HEK293 (cell line): Measurements from ENCODE around the gene TBC1D22A.
A peak's percentile ranks its signal among the peaks of the same experiment; 100 is the strongest.

ENCODE experiments used
- CTCF ChIA-PET: fragments of 350-600 bp; formaldehyde crosslinking; extraction: SDS; loops from one replicate; lab custom pipeline; 2021; ENCODE audit warnings: antibody characterized with exemption; lab: Yijun Ruan, JAX
- POLR2A ChIA-PET: fragments of 300-600 bp; formaldehyde crosslinking; extraction: SDS; loops from one replicate; lab custom pipeline; 2020; ENCODE audit warnings: antibody characterized with exemption, inconsistent platforms; lab: Yijun Ruan, JAX
- H3K27ac ChIP-seq: fragments of 200-500 bp; sonication (Bioruptor generic); 2 replicates; pipeline ENCODE4 v1.5.1; 2014; ENCODE audit warnings: low read depth, low read length, control low read depth, inconsistent platforms; ENCODE audit errors: extremely low read depth
- H3K36me3 ChIP-seq, 2 experiments: fragments of 200-500 bp in 1 of 2; sonication (Bioruptor generic) in 1 of 2; 1 replicate in 1 of 2; 2 replicates in 1 of 2; pipeline ENCODE4 v1.5.1; 2014 to 2017; ENCODE audit warnings: inconsistent platforms in 2 of 2, low read length in 2 of 2; ENCODE audit not compliant: control insufficient read depth in 2 of 2, insufficient read depth in 1 of 2
- H3K4me1 ChIP-seq: fragments of 200-500 bp; sonication (Bioruptor generic); 2 replicates; pipeline ENCODE4 v1.5.1; 2014; ENCODE audit warnings: mild to moderate bottlenecking, low read length, inconsistent platforms; ENCODE audit not compliant: control insufficient read depth, insufficient read depth
- H3K4me3 ChIP-seq: 2 replicates; pipeline ENCODE4 v1.5.1; 2011; ENCODE audit warnings: low read depth, mild to moderate bottlenecking, control low read depth, low read length, moderate library complexity
- H3K9me3 ChIP-seq: fragments of 200-500 bp; sonication (Bioruptor generic); 2 replicates; pipeline ENCODE4 v1.5.1; 2014; ENCODE audit warnings: low read depth, low read length, inconsistent platforms; ENCODE audit not compliant: control insufficient read depth, insufficient read depth
- EGR2 ChIP-seq: fragments of 450-650 bp; formaldehyde crosslinking; IDR thresholded peaks from 2 replicates; pipeline ENCODE4 v1.5.1; 2016; ENCODE audit warnings: low read depth, missing biosample characterization, missing genetic modification characterization
- MEIS1 ChIP-seq: sonication (generic); formaldehyde crosslinking; IDR thresholded peaks from 2 replicates; pipeline ENCODE4 v1.8.1; 2022; ENCODE audit warnings: missing genetic modification reagents, mild to moderate bottlenecking, borderline replicate concordance
- MZF1 ChIP-seq: fragments of 450-650 bp; formaldehyde crosslinking; IDR thresholded peaks from 2 replicates; pipeline ENCODE4 v1.5.1; 2017; ENCODE audit warnings: missing biosample characterization, missing genetic modification characterization, borderline replicate concordance
- SCRT2 ChIP-seq: fragments of 450-650 bp; formaldehyde crosslinking; IDR thresholded peaks from 2 replicates; pipeline ENCODE4 v1.5.1; 2016; ENCODE audit warnings: missing biosample characterization, missing genetic modification characterization
- SP2 ChIP-seq: fragments of 450-650 bp; formaldehyde crosslinking; IDR thresholded peaks from 2 replicates; pipeline ENCODE4 v1.5.1; 2016; ENCODE audit warnings: missing biosample characterization, missing genetic modification characterization
- ZBTB8A ChIP-seq: fragments of 450-650 bp; formaldehyde crosslinking; IDR thresholded peaks from 2 replicates; pipeline ENCODE4 v1.5.1; 2016; ENCODE audit warnings: missing biosample characterization, missing genetic modification characterization
- ZFP3 ChIP-seq: fragments of 450-650 bp; formaldehyde crosslinking; IDR thresholded peaks from 2 replicates; pipeline ENCODE4 v1.5.1; 2016; ENCODE audit warnings: low read depth, missing biosample characterization, missing genetic modification characterization
- ZNF114 ChIP-seq: fragments of 450-650 bp; formaldehyde crosslinking; IDR thresholded peaks from 2 replicates; pipeline ENCODE4 v1.5.0; 2017; ENCODE audit warnings: missing biosample characterization, missing genetic modification characterization
- ZNF121 ChIP-seq: fragments of 450-650 bp; formaldehyde crosslinking; IDR thresholded peaks from 2 replicates; pipeline ENCODE4 v1.5.1; 2016; ENCODE audit warnings: missing biosample characterization, missing genetic modification characterization
- ZNF132 ChIP-seq: fragments of 450-650 bp; formaldehyde crosslinking; IDR thresholded peaks from 2 replicates; pipeline ENCODE4 v1.5.1; 2017; ENCODE audit warnings: missing biosample characterization, missing genetic modification characterization, borderline replicate concordance
- ZNF169 ChIP-seq: fragments of 450-650 bp; formaldehyde crosslinking; IDR thresholded peaks from 2 replicates; pipeline ENCODE4 v1.5.1; 2016; ENCODE audit warnings: missing biosample characterization, missing genetic modification characterization
- ZNF2 ChIP-seq: fragments of 450-650 bp; formaldehyde crosslinking; IDR thresholded peaks from 2 replicates; pipeline ENCODE4 v1.5.1; 2016; ENCODE audit warnings: missing biosample characterization, missing genetic modification characterization
- ZNF37A ChIP-seq: fragments of 450-650 bp; IDR thresholded peaks from 2 replicates; pipeline ENCODE4 v1.5.1; 2018; ENCODE audit warnings: missing biosample characterization, missing genetic modification characterization
- ZNF404 ChIP-seq: fragments of 450-650 bp; formaldehyde crosslinking; IDR thresholded peaks from 2 replicates; pipeline ENCODE4 v1.5.1; 2017; ENCODE audit warnings: missing biosample characterization, missing genetic modification characterization
- ZNF514 ChIP-seq: fragments of 450-650 bp; formaldehyde crosslinking; IDR thresholded peaks from 2 replicates; pipeline ENCODE4 v1.5.1; 2016; ENCODE audit warnings: missing biosample characterization, missing genetic modification characterization
- ZNF544 ChIP-seq: fragments of 450-650 bp; formaldehyde crosslinking; IDR thresholded peaks from 2 replicates; pipeline ENCODE4 v1.5.0; 2017; ENCODE audit warnings: missing biosample characterization, missing genetic modification characterization
- ZNF596 ChIP-seq: fragments of 450-650 bp; IDR thresholded peaks from 2 replicates; pipeline ENCODE4 v1.5.0; 2018; ENCODE audit warnings: missing biosample characterization, mild to moderate bottlenecking, missing genetic modification characterization, moderate library complexity
- ZNF76 ChIP-seq: fragments of 450-650 bp; formaldehyde crosslinking; IDR thresholded peaks from 2 replicates; pipeline ENCODE4; 2016; ENCODE audit warnings: low read depth, missing biosample characterization, missing genetic modification characterization, borderline replicate concordance
- ZNF777 ChIP-seq: fragments of 450-650 bp; formaldehyde crosslinking; IDR thresholded peaks from 2 replicates; pipeline ENCODE4 v1.5.1; 2017; ENCODE audit warnings: missing biosample characterization, missing genetic modification characterization, borderline replicate concordance
- ZNF843 ChIP-seq: fragments of 450-650 bp; formaldehyde crosslinking; IDR thresholded peaks from 2 replicates; pipeline ENCODE4 v1.5.1; 2016; ENCODE audit warnings: missing biosample characterization, missing genetic modification characterization
- ZSCAN30 ChIP-seq: fragments of 450-650 bp; IDR thresholded peaks from 2 replicates; pipeline ENCODE4 v1.5.1; 2018; ENCODE audit warnings: missing biosample characterization, mild to moderate bottlenecking, missing genetic modification characterization, moderate library complexity
- TF ChIP-seq, protein P1 (sequence below): fragments of 450-650 bp; formaldehyde crosslinking; IDR thresholded peaks from 2 replicates; pipeline ENCODE4; 2016; ENCODE audit warnings: missing biosample characterization, missing genetic modification characterization
- TF ChIP-seq, protein P2 (sequence below): fragments of 450-650 bp; formaldehyde crosslinking; IDR thresholded peaks from 2 replicates; pipeline ENCODE4 v1.5.1; 2016; ENCODE audit warnings: missing biosample characterization, missing genetic modification characterization
- TF ChIP-seq, protein P3 (sequence below): fragments of 450-650 bp; formaldehyde crosslinking; conservative IDR thresholded peaks from 2 replicates; pipeline ENCODE4 v1.5.1; 2016; ENCODE audit warnings: low read depth, missing biosample characterization, missing genetic modification characterization

Gene TBC1D22A

DNA sequence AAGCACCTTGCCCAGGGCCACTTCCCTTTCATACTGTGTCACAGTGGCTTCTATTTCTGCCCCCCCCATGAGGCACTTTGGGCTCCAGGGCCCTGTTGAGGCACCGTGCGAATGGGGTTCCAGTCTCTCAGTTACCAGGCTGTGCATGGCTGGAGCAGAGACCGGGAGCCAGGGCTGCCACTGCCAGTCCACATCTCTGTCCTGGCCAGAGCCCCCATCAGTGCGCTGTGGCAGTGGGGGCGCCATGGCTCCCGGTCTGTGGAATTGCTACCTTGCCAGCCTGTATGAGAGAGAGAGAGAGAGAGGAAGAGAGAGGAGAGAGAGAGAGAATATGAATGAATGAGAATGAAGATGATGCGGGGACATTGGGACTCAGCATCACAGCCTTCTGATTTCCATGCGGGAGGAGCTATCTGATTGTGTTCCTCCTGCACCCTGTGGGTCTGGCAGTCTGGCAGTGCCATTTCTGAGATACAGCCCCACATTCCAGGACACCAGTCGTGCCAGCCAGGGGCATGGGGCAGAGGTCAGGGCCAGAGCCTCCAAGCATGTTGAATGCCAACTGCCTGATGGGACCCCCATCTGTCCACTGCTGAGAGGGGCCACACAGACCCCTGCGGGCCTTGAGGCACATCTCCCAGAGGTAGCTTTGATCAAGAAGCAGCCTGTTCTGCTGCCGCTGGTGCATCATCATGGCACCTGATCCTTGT is 279.8 kb downstream of the TBC1D22A start:
- ChIA-PET CTCF (no interaction called here), POLR2A (no interaction called here)
- Histone ChIP-seq H3K36me3 (no peaks in the 10 kb centered on the region), H3K4me3 (no peak overlapping the region), H3K27ac (no peak overlapping the region), H3K9me3 (no peaks in the 10 kb centered on the region), H3K4me1 (no peaks in the 10 kb centered on the region)
- TF ChIP-seq ZBTB8A (tag by site-specific recombination) (no peak), ZNF596 (tag by site-specific recombination) (peak; percentile 25; the same call in 1 of the 2 replicates)

DNA sequence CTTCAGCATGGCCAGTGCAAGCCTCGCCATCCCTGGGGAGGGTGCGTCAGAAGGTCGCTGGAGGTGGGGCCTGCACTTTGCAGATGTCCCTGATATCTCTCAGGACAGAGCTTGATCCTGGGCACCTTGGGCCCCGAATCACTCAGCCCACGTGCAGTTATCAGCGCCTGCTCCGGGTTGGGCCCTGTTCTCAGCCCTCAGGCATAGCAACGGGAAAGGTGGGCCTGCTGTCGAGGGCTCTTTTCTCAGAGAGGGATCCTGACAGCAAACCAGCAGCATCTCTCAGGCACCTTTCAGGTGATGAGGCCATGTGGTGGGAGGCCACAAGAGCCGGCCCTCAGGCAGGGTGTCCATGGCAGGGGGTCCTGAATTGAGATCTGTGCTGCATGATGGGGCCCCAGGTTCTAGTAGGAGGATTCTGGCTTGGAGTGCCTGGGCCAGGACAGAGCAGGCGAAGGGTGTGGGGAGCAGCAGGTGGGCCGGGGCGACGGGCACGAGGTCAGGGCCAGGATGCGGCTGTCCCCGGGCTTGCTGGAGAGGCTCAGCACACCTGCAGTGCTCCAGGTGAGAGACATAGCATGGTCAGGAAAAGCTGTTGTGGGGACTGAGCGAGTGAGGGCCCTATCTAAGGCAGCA is 280.5 kb downstream of the TBC1D22A start:
- Histone ChIP-seq H3K27ac (no peak overlapping the region), H3K4me1 (no peaks in the 10 kb centered on the region), H3K9me3 (no peaks in the 10 kb centered on the region), H3K36me3 (no peaks in the 10 kb centered on the region), H3K4me3 (no peak overlapping the region)
- POLR2A ChIA-PET: no interaction called here
- CTCF ChIA-PET: no interaction called here
- no peak for TF ChIP-seq ZBTB8A (tag by site-specific recombination)
- no peak for TF ChIP-seq ZNF169 (tag by site-specific recombination)
- no peak for TF ChIP-seq ZNF404
- no peak for TF ChIP-seq MZF1 (tag by site-specific recombination)
- TF ChIP-seq SCRT2 (tag by site-specific recombination): no peak
- no peak for TF ChIP-seq ZNF777
- TF ChIP-seq ZNF514 (tag by site-specific recombination): no peak
- TF ChIP-seq, protein P1, sequence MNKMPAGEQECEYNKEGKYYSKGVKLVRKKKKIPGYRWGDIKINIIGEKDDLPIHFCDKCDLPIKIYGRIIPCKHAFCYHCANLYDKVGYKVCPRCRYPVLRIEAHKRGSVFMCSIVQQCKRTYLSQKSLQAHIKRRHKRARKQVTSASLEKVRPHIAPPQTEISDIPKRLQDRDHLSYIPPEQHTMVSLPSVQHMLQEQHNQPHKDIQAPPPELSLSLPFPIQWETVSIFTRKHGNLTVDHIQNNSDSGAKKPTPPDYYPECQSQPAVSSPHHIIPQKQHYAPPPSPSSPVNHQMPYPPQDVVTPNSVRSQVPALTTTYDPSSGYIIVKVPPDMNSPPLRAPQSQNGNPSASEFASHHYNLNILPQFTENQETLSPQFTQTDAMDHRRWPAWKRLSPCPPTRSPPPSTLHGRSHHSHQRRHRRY: no peak
- TF ChIP-seq, protein P2, sequence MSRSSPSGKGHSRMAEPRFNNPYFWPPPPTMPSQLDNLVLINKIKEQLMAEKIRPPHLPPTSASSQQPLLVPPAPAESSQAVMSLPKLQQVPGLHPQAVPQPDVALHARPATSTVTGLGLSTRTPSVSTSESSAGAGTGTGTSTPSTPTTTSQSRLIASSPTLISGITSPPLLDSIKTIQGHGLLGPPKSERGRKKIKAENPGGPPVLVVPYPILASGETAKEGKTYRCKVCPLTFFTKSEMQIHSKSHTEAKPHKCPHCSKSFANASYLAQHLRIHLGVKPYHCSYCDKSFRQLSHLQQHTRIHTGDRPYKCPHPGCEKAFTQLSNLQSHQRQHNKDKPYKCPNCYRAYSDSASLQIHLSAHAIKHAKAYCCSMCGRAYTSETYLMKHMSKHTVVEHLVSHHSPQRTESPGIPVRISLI (tag by site-specific recombination): no peak
- TF ChIP-seq ZNF843 (tag by site-specific recombination): no peak
- TF ChIP-seq ZNF76 (tag by site-specific recombination): no peak
- no peak for TF ChIP-seq ZNF544
- no peak for TF ChIP-seq MEIS1 (CRISPR knock-in tag)

DNA sequence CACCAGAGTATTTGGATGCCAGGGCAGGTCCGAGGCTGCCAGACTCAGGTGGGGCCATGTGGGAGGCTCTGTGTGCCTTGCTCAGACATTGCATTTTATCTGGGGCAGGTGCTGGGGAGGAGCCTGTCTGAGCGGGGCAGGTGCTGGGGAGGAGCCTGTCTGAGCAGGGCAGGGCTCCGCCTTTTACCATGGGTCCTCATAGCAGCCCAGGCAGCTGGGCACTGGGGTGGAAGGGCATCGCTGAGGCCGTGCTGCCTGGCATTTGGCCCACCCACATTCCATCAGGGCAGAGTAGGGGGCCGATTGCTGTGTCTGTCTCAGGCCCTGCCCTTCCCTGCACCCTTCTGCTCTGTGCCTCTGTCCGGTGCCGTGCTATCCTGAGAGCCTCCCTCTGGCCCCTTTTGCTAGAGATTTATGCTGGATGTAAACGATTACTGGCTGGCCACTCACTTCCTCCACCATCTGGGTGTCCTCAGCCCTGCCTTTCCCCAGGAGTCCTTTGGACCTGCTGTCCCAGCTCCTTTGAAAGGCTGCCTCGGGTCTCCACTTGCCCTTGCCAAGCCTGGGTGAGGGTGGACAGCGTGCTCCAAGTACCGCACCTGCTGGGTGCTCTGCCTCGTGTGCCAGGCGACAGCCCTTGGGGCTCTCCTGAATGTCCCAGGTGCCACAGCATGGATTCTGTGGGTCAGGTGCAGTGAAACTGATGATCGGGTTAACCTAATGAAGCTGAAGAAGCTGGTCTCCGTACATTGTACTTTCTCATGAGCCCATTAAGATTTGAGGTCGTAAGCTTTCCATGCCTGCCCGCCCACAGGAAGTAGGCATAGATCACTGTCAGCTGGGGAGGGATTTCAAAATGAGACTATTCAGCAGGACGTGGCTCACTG is 281.6 kb downstream of the TBC1D22A start:
- H3K36me3 ChIP-seq: no peaks in the 10 kb centered on the region
- no peaks in the 10 kb centered on the region for H3K9me3 ChIP-seq
- ChIA-PET POLR2A (interaction anchor here (0.6 kb wide), 1 partner anchor 32 kb away, joined by 3 read pairs; no protein-coding TSS in a partner anchor), CTCF (interaction anchor here (0.6 kb wide), 1 partner anchor 259 kb away, joined by 3 read pairs; no protein-coding TSS in a partner anchor)
- H3K4me3 ChIP-seq: no peak overlapping the region
- peaks cover 9% of the 10 kb centered on the region for H3K4me1 ChIP-seq
- no peak overlapping the region for H3K27ac ChIP-seq
- TF ChIP-seq ZNF114 (tag by site-specific recombination) (no peak), EGR2 (tag by site-specific recombination) (0 out of 2 replicates have a peak, but pooled peaks have one; percentile 25), ZNF132 (no peak), ZFP3 (tag by site-specific recombination) (no peak), ZNF121 (no peak), ZNF2 (tag by site-specific recombination) (no peak), ZSCAN30 (tag by site-specific recombination) (no peak), SP2 (tag by site-specific recombination) (0 out of 2 replicates have a peak, but pooled peaks have one; percentile 31), ZNF37A (tag by site-specific recombination) (no peak)
- TF ChIP-seq, protein P3, sequence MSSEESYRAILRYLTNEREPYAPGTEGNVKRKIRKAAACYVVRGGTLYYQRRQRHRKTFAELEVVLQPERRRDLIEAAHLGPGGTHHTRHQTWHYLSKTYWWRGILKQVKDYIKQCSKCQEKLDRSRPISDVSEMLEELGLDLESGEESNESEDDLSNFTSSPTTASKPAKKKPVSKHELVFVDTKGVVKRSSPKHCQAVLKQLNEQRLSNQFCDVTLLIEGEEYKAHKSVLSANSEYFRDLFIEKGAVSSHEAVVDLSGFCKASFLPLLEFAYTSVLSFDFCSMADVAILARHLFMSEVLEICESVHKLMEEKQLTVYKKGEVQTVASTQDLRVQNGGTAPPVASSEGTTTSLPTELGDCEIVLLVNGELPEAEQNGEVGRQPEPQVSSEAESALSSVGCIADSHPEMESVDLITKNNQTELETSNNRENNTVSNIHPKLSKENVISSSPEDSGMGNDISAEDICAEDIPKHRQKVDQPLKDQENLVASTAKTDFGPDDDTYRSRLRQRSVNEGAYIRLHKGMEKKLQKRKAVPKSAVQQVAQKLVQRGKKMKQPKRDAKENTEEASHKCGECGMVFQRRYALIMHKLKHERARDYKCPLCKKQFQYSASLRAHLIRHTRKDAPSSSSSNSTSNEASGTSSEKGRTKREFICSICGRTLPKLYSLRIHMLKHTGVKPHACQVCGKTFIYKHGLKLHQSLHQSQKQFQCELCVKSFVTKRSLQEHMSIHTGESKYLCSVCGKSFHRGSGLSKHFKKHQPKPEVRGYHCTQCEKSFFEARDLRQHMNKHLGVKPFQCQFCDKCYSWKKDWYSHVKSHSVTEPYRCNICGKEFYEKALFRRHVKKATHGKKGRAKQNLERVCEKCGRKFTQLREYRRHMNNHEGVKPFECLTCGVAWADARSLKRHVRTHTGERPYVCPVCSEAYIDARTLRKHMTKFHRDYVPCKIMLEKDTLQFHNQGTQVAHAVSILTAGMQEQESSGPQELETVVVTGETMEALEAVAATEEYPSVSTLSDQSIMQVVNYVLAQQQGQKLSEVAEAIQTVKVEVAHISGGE: no peak
